IPS-18c (cell line): ENCODE measurements around the gene COPZ2.

Source experiments
- H3K4me3 ChIP-seq: 2 replicates; pipeline ENCODE4 v1.7.0; 2013; ENCODE audit warnings: low read depth, mild to moderate bottlenecking, low read length, moderate library complexity; ENCODE audit not compliant: insufficient read depth
- H3K9me3 ChIP-seq: one replicate; pipeline ENCODE4 v1.6.1; 2013; ENCODE audit warnings: mild to moderate bottlenecking, low read length, moderate library complexity; ENCODE audit not compliant: control insufficient read depth, insufficient read depth

The COPZ2 gene

DNA sequence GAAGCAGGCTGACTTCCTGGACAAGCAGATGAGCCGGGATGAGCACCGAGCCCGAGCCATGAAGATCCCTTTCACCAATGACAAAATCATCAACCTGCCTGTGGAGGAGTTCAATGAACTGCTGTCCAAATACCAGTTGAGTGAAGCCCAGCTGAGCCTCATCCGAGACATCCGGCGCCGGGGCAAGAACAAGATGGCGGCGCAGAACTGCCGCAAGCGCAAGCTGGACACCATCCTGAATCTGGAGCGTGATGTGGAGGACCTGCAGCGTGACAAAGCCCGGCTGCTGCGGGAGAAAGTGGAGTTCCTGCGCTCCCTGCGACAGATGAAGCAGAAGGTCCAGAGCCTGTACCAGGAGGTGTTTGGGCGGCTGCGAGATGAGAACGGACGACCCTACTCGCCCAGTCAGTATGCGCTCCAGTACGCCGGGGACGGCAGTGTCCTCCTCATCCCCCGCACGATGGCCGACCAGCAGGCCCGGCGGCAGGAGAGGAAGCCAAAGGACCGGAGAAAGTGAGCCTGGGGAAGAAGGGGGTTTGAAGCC lies 21.6 kb upstream of the COPZ2 start:
- no peaks in the 10 kb centered on the region for H3K9me3 ChIP-seq

DNA sequence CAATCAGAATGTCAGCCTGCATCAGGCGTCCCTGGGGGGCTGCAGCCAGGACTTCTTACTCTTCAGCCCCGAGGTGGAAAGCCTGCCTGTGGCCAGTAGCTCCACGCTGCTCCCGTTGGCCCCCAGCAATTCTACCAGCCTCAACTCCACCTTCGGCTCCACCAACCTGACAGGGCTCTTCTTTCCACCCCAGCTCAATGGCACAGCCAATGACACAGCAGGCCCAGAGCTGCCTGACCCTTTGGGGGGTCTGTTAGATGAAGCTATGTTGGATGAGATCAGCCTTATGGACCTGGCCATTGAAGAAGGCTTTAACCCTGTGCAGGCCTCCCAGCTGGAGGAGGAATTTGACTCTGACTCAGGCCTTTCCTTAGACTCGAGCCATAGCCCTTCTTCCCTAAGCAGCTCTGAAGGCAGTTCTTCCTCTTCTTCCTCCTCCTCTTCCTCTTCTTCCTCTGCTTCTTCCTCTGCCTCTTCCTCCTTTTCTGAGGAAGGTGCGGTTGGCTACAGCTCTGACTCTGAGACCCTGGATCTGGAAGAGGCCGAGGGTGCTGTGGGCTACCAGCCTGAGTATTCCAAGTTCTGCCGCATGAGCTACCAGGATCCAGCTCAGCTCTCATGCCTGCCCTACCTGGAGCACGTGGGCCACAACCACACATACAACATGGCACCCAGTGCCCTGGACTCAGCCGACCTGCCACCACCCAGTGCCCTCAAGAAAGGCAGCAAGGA lies 21.0 kb upstream of the COPZ2 start:
- H3K4me3 ChIP-seq = no peak overlapping the region
- no peaks in the 10 kb centered on the region for H3K9me3 ChIP-seq

More for the DNA sequence above, 21.6 kb upstream of the COPZ2 start:
- H3K4me3 ChIP-seq = no peak overlapping the region

DNA sequence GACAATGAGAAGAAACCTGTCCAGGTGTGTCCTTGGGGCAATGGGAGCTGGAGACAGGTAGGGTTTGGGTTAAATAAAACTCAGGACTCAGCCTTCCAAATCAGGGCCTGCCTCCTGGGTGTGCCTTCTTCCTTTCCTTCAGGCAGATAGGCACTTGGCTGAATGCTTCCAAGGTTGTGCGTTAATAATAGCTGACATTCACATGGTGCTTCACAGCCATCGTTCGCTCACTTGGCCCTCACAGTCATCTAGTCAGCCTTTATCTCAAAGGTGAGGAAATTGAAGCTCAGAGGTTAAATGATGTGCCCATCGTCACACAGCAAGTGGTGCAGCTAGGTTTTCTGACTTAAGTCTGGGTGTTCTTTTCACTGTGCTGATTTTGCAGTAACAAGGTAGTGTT lies 20.0 kb upstream of the COPZ2 start:
- Histone ChIP-seq H3K9me3 (no peaks in the 10 kb centered on the region), H3K4me3 (no peak overlapping the region)

DNA sequence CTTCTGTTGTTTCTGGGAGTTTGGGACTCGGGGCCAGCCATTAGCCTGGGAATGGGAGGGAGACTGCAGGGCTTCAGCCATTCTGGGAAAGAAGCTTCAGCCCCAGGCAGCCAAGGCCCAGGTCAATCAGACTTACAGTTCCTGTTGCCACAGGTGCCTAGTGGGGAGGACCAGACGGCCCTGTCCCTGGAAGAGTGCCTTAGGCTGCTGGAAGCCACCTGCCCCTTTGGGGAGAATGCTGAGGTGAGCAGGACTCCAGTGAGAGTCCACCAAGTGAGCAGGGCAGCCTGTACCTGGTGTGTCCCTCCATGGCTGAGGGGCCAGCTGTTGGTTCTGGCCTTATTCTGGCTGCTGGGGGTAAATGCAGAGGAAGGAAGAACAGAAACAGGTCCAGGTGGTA lies 19.3 kb upstream of the COPZ2 start:
- no peaks in the 10 kb centered on the region for H3K9me3 ChIP-seq
- H3K4me3 ChIP-seq = no peak overlapping the region

DNA sequence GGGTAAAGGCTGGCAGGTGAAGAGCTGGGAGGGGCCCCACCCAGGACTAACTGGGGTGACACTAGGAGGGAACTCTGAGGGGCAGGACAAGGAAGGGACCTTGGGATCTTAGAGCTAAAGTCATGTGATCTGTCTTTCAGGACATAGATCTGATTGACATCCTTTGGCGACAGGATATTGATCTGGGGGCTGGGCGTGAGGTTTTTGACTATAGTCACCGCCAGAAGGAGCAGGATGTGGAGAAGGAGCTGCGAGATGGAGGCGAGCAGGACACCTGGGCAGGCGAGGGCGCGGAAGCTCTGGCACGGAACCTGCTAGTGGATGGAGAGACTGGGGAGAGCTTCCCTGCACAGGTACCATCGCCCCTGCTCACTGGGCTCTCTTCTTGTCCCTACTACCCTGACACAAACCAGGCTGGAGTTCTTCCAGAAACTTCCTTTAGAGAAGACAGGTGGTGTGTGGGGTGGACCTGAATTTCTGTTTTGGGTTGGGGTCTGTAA lies 18.7 kb upstream of the COPZ2 start:
- Histone ChIP-seq H3K9me3 (no peaks in the 10 kb centered on the region), H3K4me3 (peak overlapping the region; percentile 78)

DNA sequence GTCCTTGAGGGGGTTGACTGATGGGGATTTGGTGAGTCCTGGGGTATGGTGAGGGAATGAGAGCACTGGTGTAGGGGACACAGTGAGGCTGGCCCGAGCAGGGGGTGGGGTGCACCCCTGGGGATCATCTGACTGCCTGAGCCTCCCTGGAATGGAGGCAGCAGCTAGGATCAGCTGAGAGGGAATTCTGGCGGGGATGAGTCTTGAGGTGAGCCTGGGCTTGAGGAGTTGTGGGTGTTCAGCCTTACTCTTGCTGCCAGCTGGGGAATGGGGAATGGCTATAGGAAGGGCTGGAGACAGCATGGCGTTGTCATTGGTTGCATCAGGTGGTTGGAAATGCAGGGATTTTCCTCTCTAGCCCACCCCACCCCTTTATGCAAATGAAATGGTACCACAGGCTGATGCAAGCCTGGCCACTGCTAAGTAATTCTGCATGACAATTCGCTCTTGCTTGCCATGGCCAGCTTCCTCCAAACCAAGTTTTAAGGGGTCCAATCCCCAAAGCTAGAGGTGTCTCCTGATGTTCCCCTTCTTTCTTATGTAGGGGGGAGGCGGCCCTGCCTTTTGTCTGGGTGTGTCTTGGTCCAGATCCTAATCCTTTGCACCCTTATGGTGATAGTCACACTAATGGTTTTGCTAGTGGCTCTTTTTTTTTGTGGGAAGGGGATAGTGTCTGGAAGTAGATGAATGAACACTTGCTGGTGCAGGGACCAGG lies 18.1 kb upstream of the COPZ2 start:
- Histone ChIP-seq H3K4me3 (peak overlapping the region; percentile 78), H3K9me3 (no peaks in the 10 kb centered on the region)

DNA sequence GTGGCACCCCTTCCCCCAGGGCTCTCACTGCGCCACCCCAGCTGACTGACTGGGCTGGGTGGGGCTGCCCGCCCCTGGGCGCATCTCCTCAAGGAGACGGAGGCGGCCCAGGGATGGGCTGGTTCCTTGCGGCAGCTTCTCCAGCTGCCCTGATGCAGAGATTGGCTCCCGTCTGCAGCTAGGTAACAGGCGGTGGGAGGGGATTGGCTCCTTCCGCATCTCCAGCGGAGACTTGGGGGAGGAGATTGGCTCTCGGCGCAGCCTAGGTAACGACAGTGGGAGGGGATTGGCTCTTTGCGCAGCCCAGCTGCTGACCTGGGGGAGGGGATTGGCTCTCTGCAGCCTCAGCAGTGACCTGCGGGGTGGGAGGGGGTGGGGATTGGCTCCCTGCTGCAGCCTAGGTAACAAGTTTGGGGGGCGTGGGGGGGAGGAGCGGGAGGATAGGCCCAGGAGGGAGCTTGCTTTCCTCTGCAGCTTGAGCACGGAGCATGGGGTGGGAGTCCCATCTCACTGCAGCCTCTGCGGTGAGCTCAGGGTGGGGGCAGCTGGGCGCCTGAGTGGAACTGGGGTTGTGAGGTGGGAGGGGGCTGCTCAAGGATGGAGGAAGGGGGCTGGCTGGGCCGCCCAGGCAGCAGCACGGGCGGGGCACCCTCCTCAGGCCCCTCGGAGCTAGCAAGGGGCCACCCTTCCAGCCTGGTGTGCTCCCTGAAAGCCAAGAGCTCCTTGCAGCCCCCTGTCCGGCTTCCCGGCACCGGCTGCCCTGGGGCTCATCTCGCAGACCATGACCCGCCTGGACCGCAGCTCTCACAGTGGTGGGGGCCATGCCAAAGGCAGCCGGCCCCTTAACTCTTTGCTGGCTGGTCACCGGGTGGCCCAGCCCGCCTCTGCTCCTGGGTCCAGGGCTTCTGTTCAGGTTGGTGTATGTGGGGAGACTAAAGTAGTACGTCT lies 16.9 kb upstream of the COPZ2 start:
- Histone ChIP-seq H3K4me3 (peak overlapping the region; percentile 78), H3K9me3 (no peaks in the 10 kb centered on the region)

DNA sequence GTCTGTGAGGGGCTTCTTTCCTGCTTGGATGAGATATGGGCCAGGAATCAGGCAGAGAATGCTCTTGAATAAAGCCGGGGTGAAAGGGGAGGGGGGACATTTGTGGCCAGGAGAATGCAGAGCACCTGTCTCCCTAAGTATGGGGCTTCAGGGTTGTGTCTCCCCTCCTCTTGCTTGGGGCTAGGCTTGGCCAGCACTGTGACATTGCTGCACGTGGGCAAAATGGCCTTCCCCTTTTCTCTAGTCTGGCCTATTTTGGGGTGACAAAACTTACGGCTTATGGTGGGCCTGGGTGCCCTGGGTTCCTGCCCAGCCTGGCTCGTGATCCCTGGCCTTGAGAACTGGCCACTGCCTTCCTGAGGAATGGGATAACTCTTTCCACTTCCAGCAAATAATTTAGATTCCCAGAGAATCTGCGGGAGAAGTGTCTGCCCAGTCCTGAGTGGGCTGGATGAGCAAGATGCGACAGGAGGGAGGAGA lies 16.2 kb upstream of the COPZ2 start:
- peak overlapping the region; percentile 20 for H3K4me3 ChIP-seq
- H3K9me3 ChIP-seq = no peaks in the 10 kb centered on the region

DNA sequence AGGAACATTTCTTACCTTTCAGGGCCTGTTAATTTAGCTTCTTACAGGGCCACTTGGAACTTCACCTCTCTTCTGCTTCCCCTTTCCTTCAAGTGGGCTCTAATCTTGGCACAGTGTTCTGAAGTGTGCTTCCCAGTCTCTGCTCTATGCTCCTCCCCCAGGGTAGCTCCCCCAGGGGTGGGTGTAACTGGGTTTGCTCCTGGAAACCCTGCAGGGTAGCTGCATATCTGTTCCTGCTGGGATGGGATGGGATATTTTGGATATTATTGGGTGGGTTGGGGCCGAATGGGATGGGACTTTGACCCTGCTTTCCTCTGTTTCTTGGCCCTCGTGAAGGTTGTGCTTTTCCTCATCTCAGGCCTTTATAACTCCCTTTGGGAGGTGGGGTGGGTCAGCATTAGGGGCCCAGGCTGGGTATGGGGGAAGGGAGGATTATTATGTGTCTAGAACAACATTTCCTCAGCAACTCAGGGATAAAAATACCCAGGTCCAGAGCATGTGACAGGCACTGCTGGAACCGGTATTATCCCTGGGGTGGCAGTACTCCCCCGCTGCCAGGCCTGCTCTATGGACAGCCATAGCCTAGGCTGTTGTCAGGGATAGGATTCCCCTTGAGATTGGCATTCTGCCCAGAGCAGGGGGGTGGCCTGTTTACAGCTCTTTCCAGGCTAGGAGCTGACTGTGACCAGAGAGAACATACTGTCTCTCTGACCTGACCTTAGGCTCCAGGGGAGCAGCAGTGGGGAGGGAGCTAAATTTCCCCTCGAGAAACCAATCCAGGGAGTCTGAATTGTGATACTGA lies 15.6 kb upstream of the COPZ2 start:
- peak overlapping the region; percentile 20 for H3K4me3 ChIP-seq
- no peaks in the 10 kb centered on the region for H3K9me3 ChIP-seq

DNA sequence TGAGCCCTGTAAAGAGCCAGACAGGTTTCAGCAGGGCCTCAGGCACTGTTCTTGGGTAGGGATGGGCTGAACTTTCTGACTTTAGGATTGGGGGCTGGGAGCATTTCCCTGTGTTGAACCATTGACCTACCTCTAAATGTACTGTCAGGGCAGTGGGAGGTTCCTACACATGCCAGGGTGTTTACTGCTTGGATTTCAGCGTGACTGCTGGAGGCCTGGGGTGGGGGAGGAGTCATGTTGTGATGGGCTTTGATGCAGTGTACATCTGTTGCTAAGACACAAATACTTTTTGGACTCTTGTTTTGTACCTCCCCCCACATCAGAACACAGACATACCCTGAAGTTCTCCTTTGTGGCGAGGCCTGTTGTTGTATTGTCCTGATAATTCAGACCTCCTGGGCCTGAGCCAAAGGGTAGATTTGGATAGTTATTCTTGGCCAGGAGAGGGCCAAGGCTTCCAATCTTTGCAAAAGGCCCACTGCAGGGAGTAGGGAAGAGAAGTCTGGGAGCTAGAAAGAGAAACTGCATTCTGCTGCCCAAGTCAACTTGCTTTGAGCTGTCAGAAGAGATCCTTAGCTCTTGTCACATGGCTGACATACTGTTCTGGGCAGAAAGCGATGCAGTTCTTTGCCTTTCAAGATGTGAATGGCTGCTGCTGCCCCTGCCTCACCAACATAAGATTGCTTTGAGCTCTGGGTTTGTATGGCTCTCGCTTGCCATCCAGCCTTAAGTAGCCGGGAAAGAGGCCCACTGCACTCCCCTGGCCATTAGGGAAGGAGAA lies 14.3 kb upstream of the COPZ2 start:
- H3K9me3 ChIP-seq = no peaks in the 10 kb centered on the region
- H3K4me3 ChIP-seq = no peak overlapping the region; the same call in 1 of the 2 replicates

DNA sequence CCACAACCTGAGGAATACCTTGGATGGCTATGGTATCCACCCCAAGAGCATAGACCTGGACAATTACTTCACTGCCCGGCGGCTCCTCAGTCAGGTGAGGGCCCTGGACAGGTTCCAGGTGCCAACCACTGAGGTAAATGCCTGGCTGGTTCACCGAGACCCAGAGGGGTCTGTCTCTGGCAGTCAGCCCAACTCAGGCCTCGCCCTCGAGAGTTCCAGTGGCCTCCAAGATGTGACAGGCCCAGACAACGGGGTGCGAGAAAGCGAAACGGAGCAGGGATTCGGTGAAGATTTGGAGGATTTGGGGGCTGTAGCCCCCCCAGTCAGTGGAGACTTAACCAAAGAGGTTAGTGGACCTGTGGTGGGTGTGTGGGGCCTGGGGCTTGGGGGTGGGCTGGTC lies 13.7 kb upstream of the COPZ2 start:
- 0 out of 2 replicates have a peak overlapping the region, but pooled peaks have one; percentile 15 for H3K4me3 ChIP-seq
- no peaks in the 10 kb centered on the region for H3K9me3 ChIP-seq

DNA sequence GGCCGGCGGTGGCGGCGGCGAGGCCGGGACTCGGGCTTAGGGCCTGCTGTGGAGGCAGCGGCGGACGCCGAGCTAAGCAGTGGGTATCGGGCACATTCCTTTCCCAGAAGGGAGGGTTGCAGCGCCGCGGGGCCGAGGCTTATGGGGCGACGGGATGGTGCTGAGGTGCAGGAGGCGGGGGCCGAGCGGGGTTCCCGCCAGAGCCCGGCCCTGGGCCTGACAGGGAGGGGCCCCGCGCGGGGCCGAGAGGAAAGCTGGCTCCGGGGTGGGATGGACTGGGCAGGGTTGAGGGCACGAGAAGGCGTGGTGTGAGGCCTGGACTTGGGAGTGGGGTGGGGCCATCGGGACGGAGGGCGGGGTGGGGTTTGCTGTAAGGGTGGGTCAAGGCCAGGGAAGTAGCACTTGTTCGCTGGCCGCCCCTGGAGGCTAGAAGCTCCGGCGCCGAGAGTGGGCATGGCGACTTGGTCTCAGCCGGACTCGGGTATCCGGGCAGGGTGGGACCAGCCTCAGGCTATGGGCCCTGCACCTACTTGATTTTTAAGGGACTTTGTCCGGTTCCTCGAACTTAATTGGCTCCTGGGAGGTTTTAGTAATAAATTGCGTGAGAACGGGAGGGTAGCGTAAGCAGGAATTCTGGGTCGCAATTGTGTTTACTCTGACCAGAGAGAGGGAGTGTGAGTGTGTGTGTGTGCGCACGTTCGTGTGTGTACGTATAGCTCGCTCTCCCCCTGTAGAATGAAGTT lies 11.0 kb upstream of the COPZ2 start:
- peak overlapping the region; percentile 87 for H3K4me3 ChIP-seq
- H3K9me3 ChIP-seq = no peaks in the 10 kb centered on the region

DNA sequence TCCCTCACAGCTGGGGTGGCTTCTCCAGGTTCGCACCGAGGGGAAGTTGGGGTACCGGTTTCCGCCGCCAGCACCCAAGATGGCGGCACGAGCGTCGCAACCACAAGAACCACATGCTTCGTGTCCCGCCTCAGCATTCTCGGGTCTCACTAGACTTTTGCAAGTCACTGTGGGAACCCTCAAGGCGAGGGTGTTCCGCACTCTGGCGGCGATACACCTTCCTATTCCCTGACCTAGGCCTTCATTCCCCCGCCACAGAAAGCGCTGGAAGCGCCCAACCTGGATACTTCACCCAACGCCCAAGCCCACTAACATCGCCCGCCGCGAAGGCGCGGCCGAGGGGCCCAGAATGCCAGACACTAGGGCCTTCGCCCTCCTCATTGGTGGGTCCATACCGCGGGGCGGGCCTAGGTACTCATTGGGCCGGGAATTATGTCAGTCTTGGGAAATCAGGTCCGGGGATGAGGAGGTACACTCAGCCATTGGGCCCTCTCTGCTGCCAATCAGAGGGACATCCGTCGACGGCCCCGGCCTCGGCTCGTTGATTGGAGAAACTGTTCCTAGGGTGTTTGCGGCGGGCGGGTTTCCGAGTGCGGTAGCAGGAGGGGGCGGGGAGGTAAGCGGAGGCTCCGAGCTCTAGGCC lies 10.3 kb upstream of the COPZ2 start, which contains the start of gene NFE2L1:
TSS of gene NFE2L1 (plus strand) at position 619 of the 643 bp plus-strand sequence. CDS start 2,760 bp downstream, outside the sequence.
- peak within 1 kb of the TSS; percentile 87 for H3K4me3 ChIP-seq
- H3K9me3 ChIP-seq = no peaks in the 10 kb centered on the region

DNA sequence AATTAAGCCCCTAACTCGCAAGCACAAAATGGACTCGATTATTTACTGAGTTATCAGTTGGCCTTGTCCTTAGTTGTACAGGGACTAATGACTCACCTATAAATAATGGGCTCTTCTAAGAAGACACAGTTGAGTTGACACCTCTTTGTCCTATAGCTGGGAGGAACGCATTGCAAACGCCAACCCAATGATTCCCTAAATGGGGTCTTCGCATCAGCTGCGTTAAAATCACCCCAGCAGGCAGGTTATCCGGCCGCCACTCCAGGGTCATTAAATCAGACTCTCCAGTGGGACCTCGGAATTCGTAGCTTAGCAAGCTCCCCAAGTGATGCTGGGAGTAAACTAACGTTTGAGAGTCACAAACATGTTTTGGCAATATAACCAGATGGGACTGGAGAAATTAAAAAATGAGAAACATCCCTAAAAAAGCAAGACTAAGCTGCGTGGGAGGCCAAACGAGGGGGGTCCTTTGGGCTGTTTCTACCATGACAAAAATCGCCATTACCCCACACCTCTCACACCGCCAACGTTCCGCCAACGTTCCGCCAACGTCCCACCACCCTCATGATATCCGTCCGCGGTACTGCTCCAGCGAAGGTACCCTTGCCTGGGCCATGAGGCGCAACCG lies 9.6 kb upstream of the COPZ2 start:
- peak overlapping the region; percentile 82 for H3K4me3 ChIP-seq
- H3K9me3 ChIP-seq = no peaks in the 10 kb centered on the region
